WI38 (cell line): ENCODE results near the gene P2RX3.

Source experiments
- H3K4me3 ChIP-seq: 2 replicates; pipeline ENCODE4 v1.5.1; 2011; ENCODE audit warnings: low read depth, mild to moderate bottlenecking, control low read depth, low read length
- TF ChIP-seq, protein P1 (sequence below): IDR thresholded peaks from 2 replicates; pipeline ENCODE4 v1.5.1; 2012; ENCODE audit warnings: low read depth, mild to moderate bottlenecking, control low read depth, low read length

Gene P2RX3

DNA sequence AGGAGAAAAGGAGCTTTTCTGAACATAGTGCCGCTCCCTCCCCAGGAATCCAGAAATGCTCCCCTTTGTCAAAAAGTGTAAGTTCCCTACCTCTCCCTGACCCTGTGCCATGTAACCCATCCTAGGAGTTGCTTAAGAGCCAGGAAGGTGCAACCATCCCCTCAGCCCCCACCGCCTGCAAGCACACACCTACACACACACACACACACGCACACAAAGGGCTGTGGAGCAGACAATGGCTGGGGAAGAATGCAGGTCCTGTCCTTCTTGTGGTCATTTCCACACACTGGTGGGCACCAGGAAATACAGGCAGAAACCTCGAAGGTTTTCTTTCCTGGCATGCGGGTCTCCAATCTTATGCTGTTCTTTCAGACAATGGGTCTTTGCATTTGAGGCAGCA is 1.2 kb downstream of the P2RX3 start:
- TF ChIP-seq, protein P1, sequence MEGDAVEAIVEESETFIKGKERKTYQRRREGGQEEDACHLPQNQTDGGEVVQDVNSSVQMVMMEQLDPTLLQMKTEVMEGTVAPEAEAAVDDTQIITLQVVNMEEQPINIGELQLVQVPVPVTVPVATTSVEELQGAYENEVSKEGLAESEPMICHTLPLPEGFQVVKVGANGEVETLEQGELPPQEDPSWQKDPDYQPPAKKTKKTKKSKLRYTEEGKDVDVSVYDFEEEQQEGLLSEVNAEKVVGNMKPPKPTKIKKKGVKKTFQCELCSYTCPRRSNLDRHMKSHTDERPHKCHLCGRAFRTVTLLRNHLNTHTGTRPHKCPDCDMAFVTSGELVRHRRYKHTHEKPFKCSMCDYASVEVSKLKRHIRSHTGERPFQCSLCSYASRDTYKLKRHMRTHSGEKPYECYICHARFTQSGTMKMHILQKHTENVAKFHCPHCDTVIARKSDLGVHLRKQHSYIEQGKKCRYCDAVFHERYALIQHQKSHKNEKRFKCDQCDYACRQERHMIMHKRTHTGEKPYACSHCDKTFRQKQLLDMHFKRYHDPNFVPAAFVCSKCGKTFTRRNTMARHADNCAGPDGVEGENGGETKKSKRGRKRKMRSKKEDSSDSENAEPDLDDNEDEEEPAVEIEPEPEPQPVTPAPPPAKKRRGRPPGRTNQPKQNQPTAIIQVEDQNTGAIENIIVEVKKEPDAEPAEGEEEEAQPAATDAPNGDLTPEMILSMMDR = no peak
- H3K4me3 ChIP-seq = no peak overlapping the region

DNA sequence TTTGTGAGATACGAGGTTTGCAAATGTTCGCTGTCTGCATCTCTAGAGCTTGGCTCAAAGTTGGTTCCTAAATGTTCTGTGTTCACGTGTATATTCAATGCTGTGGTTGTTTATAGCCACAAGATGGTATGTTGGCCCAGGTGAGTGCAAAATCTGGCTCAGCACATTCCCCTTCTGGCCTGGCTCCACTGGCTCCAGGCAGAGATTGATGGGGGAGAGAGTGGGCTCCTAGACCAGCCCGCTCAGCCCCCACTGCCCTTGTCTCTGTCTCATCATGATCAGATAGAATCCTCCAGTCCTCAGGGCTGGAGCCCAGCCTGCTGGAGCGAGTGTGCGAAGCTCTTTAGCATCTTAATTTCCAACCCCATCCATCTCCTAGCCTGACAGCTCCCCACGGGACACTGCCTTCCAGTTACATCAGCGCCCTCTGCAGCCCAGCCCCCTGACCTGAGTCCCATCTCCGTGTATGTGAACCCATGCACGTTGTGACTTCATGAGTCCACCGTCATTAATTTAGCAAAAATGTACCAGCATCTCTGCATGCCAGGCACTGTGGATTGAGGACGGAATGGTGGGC is 2.0 kb downstream of the P2RX3 start:
- TF ChIP-seq, protein P1 = no peak
- no peak overlapping the region for H3K4me3 ChIP-seq

DNA sequence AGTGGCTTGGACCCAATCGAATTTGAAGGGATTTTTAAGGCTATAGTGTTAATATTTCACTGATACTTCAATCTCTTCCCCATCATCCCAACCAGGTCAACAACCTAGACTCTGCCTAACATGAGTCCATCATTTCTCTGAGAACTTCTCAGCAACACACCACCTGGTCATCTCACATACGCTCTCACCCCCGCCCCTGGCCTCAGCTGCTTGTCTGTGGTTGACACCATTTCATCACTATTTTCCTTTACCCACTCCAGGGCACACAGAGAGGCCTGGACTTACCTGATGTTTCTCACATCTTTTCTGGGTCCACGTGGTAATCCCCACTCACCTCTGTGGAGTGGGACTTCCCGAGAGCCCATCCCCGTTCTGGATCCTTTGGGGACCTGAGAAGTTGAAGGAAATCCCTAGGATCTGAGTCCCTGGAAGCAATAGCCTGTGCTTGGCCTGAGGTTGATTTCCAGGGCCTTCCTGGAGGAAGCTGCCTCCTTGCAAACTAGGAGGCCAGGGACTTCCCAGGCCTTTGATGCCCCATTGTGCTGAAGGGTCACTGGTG is 3.2 kb downstream of the P2RX3 start:
- TF ChIP-seq, protein P1 = no peak
- no peak overlapping the region for H3K4me3 ChIP-seq

DNA sequence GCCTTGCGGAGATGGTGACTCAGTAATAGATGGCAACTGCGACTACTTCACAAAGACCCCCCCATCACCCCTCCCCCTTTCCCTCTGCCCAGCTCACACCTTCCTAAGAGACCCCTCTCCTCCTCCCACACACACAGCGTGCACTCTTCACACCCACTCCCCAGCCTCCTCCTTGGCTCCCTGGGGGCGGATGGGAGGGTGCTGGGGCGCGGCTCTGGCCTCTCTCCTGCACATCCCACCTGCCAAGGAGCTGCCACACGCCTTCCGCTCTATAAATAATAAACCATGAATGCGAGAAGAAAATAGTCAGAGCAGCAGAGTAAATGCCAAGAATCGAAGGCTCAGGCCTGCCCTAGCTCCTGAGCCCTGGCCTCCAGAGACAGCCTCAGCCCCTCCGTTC is 4.5 kb downstream of the P2RX3 start:
- TF ChIP-seq, protein P1 = no peak
- no peak overlapping the region for H3K4me3 ChIP-seq

DNA sequence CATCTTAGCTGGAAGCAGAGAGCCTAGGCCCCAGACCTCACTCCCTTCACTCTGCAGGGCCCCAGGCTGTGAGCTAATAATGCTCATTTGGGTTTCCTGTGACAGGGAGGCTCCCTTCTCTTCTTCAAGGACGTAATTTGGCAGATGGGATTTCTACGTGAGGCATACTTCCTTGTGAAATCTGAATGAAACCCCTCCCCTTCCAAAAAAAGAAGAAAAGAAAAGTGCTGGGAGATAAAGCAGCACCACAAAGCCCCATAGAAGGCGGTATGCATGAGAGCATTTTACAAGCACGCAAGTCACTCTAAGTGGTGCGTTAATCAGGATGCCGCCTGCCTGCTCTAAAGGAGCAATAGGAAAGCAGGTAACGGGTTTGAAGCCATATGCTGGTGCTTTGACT is 5.7 kb downstream of the P2RX3 start:
- H3K4me3 ChIP-seq = no peak overlapping the region
- TF ChIP-seq, protein P1 = no peak

DNA sequence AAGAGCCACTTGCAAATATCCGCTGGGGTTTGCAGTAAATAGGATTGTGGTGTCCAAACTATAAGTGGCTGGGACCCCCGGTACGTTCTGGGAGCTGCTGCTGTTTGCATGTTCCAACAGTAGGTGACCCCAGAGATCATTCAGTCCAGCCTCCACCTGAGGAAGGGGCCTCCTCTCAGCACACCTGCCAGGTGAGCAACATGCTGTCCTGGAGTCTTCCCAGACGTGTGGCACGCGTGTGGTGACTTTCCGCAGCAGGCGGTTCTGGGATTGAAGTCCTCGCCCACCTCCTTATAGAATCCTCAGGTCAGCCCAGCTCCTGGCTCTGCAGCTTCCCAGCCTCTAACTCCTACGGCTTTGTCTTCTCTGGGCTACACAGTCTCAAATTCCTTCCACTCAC is 6.7 kb downstream of the P2RX3 start:
- no peak overlapping the region for H3K4me3 ChIP-seq
- TF ChIP-seq, protein P1 = no peak

DNA sequence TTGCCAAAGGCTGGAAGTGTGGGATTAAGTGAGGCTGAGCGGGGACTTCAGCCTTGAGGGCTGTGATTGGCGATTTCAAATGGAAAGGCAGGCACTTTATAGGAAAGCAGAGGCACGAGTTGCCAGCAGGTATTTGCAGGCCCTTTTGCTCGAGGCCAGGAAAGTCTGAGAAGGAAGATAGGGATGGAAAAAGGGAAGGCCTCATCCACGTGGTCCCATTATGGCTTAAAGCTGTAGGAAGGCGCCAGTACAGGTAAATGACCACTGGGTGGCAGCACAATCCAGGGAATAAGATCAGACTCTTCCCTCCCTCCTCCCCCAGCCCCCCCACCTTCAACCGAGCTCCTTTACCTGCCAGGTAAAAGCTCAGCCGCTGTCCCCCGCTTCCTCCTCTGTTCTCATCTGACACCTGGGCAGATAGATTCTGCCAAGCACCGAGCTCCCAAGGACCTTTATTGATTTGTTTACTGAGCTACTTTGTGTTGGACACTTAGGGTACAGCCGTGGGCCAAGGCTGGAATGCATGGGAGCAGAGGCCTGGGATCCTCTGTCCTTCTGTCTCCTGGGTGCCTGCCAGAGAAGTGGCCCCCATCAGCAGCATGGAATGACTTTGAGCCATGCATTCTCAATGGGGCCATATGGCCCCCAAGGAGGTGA is 7.5 kb downstream of the P2RX3 start:
- TF ChIP-seq, protein P1 = peak; percentile 34; the same call in 1 of the 2 replicates
- no peak overlapping the region for H3K4me3 ChIP-seq
